Liver (tissue), 3 donors: ENCODE measurements around the gene LRRK1.

Source experiments
- EGR1 ChIP-seq, 2 donors: IDR thresholded peaks; 2 replicates each; pipeline ENCODE4 v1.6.1; 2016 to 2018; ENCODE audit warnings: antibody characterized with exemption in 2 of 2, low read depth in 2 of 2
- JUND ChIP-seq, 2 donors: IDR thresholded peaks; 2 replicates each; pipeline ENCODE4 v1.6.1; 2016; ENCODE audit warnings: antibody characterized with exemption in 2 of 2
- REST ChIP-seq: IDR thresholded peaks from 2 replicates; pipeline ENCODE4 v1.6.1; 2016; ENCODE audit warnings: antibody characterized with exemption, mild to moderate bottlenecking
- ZBTB33 ChIP-seq: IDR thresholded peaks from 2 replicates; pipeline ENCODE4 v1.6.1; 2016; ENCODE audit warnings: antibody characterized with exemption
- TF ChIP-seq, protein P1 (sequence below): fragments of 150-350 bp; IDR thresholded peaks from 2 replicates; pipeline ENCODE4 v1.5.1; 2017; ENCODE audit warnings: improper control_type of control experiment, low read depth, low read length; ENCODE audit not compliant: missing input control
- donor health status: healthy.
- donor health status: healthy.

GRCh38 chr15:101064795-101065569, 145.8 kb downstream of the LRRK1 start:
- TF ChIP-seq ZBTB33 (no peak), JUND (IDR thresholded peaks at IDR 0.05) (no peak), EGR1 (IDR thresholded peaks at IDR 0.05; ENCODE audit: low read depth in 2 of 2) (no peak), REST (no peak)
- TF ChIP-seq, protein P1, sequence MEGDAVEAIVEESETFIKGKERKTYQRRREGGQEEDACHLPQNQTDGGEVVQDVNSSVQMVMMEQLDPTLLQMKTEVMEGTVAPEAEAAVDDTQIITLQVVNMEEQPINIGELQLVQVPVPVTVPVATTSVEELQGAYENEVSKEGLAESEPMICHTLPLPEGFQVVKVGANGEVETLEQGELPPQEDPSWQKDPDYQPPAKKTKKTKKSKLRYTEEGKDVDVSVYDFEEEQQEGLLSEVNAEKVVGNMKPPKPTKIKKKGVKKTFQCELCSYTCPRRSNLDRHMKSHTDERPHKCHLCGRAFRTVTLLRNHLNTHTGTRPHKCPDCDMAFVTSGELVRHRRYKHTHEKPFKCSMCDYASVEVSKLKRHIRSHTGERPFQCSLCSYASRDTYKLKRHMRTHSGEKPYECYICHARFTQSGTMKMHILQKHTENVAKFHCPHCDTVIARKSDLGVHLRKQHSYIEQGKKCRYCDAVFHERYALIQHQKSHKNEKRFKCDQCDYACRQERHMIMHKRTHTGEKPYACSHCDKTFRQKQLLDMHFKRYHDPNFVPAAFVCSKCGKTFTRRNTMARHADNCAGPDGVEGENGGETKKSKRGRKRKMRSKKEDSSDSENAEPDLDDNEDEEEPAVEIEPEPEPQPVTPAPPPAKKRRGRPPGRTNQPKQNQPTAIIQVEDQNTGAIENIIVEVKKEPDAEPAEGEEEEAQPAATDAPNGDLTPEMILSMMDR: no peak
